Loucy (cell line): ENCODE results near the gene SLC45A2.

Source experiments
- CTCF ChIP-seq: fragments of 200-600 bp; sonication (generic); conservative IDR thresholded peaks from 2 replicates; pipeline ENCODE4 v1.5.1; 2014; ENCODE audit warnings: mild to moderate bottlenecking, antibody characterized with exemption, low read length
- EZH2phosphoT487 ChIP-seq: fragments of 200-600 bp; IDR thresholded peaks from 2 replicates; pipeline ENCODE4 v1.6.1; 2018; ENCODE audit warnings: antibody characterized with exemption, mild to moderate bottlenecking, moderate library complexity, borderline replicate concordance

GRCh38 chr5:33944543-33945132 lies 39.9 kb downstream of the SLC45A2 start:
- TF ChIP-seq CTCF (no peak), EZH2phosphoT487 (no peak)
